ENCODE data around the gene FAM240A.
"Not testable (repeated sequence)": the region's sequence is repeated elsewhere in the genome, so short reads cannot be mapped to it uniquely, and the experiment has no call there.

Gene FAM240A

GRCh38 chr3:46574881-46575576 is 37.3 kb upstream of the FAM240A start:
- no peaks in the 10 kb centered on the region for H4K20me1 ChIP-seq (ENCODE audit: insufficient read depth)
- no peaks in the 10 kb centered on the region for H3K27me3 ChIP-seq (ENCODE audit: insufficient read depth, low read depth)
- H3K36me3 ChIP-seq (ENCODE audit: insufficient read depth) = no peaks in the 10 kb centered on the region
- no peak for TF ChIP-seq CTCF (conservative IDR thresholded peaks at IDR 0.05; ENCODE audit: low read depth, low read length)
- no peak overlapping the region for H3K9ac ChIP-seq
- H3K4me2 ChIP-seq = no peak overlapping the region
- no peak overlapping the region for H3K27ac ChIP-seq
- no peak overlapping the region for H2AFZ ChIP-seq (ENCODE audit: low read depth)
- H3K79me2 ChIP-seq (ENCODE audit: insufficient read depth, low read depth) = no peaks in the 10 kb centered on the region
- H3K4me1 ChIP-seq (ENCODE audit: low read depth, poor library complexity, severe bottlenecking) = no peaks in the 10 kb centered on the region
- no peak overlapping the region for H3K4me3 ChIP-seq (IDR thresholded peaks at IDR 0.05; ENCODE audit: insufficient read depth, low read depth, low read length)

GRCh38 chr3:46575577-46576222 is 36.6 kb upstream of the FAM240A start:
- Histone ChIP-seq H3K9ac (no peak overlapping the region), H3K27me3 (ENCODE audit: insufficient read depth, low read depth) (no peaks in the 10 kb centered on the region)
- no peak for TF ChIP-seq CTCF (conservative IDR thresholded peaks at IDR 0.05; ENCODE audit: low read depth, low read length)

GRCh38 chr3:46576386-46576785 is 35.9 kb upstream of the FAM240A start:
- H3K9ac ChIP-seq = no peak overlapping the region
- no peaks in the 10 kb centered on the region for H3K79me2 ChIP-seq (ENCODE audit: insufficient read depth, low read depth)
- no peaks in the 10 kb centered on the region for H4K20me1 ChIP-seq (ENCODE audit: insufficient read depth)
- no peaks in the 10 kb centered on the region for H3K4me1 ChIP-seq (ENCODE audit: low read depth, poor library complexity, severe bottlenecking)
- TF ChIP-seq CTCF (conservative IDR thresholded peaks at IDR 0.05; ENCODE audit: low read depth, low read length) = no peak
- no peak overlapping the region for H3K4me3 ChIP-seq (IDR thresholded peaks at IDR 0.05; ENCODE audit: insufficient read depth, low read depth, low read length)
- H2AFZ ChIP-seq (ENCODE audit: low read depth) = no peak overlapping the region
- no peak overlapping the region for H3K4me2 ChIP-seq
- H3K27ac ChIP-seq = no peak overlapping the region
- no peaks in the 10 kb centered on the region for H3K27me3 ChIP-seq (ENCODE audit: insufficient read depth, low read depth)
- no peaks in the 10 kb centered on the region for H3K36me3 ChIP-seq (ENCODE audit: insufficient read depth)

More at GRCh38 chr3:46575577-46576222, 36.6 kb upstream of the FAM240A start:
- Histone ChIP-seq H3K79me2 (ENCODE audit: insufficient read depth, low read depth) (no peaks in the 10 kb centered on the region), H3K4me1 (ENCODE audit: low read depth, poor library complexity, severe bottlenecking) (no peaks in the 10 kb centered on the region), H2AFZ (ENCODE audit: low read depth) (no peak overlapping the region), H3K4me2 (no peak overlapping the region), H4K20me1 (ENCODE audit: insufficient read depth) (no peaks in the 10 kb centered on the region), H3K27ac (no peak overlapping the region), H3K36me3 (ENCODE audit: insufficient read depth) (no peaks in the 10 kb centered on the region), H3K4me3 (IDR thresholded peaks at IDR 0.05; ENCODE audit: insufficient read depth, low read depth, low read length) (no peak overlapping the region)

- Histone ChIP-seq H4K20me1 (ENCODE audit: insufficient read depth) (no peaks in the 10 kb centered on the region), H3K27me3 (ENCODE audit: insufficient read depth, low read depth) (no peaks in the 10 kb centered on the region), H3K9ac (no peak overlapping the region), H3K4me1 (ENCODE audit: low read depth, poor library complexity, severe bottlenecking) (no peaks in the 10 kb centered on the region), H3K79me2 (ENCODE audit: insufficient read depth, low read depth) (no peaks in the 10 kb centered on the region), H3K4me3 (IDR thresholded peaks at IDR 0.05; ENCODE audit: insufficient read depth, low read depth, low read length) (no peak overlapping the region), H2AFZ (ENCODE audit: low read depth) (no peak overlapping the region), H3K27ac (no peak overlapping the region), H3K36me3 (ENCODE audit: insufficient read depth) (no peaks in the 10 kb centered on the region), H3K4me2 (no peak overlapping the region)
- no peak for TF ChIP-seq CTCF (conservative IDR thresholded peaks at IDR 0.05; ENCODE audit: low read depth, low read length)
These were observed 35.4 kb upstream of the FAM240A start for GRCh38 chr3:46576879-46577278.

- H2AFZ ChIP-seq (ENCODE audit: low read depth); H3K9ac ChIP-seq; H3K4me1 ChIP-seq (ENCODE audit: low read depth, poor library complexity, severe bottlenecking); H3K4me3 ChIP-seq (IDR thresholded peaks at IDR 0.05; ENCODE audit: insufficient read depth, low read depth, low read length); H3K36me3 ChIP-seq (ENCODE audit: insufficient read depth); H3K79me2 ChIP-seq (ENCODE audit: insufficient read depth, low read depth); H3K4me2 ChIP-seq; H3K27ac ChIP-seq; H4K20me1 ChIP-seq (ENCODE audit: insufficient read depth); H3K27me3 ChIP-seq (ENCODE audit: insufficient read depth, low read depth): not testable (repeated sequence)
These were observed 34.6 kb upstream of the FAM240A start for GRCh38 chr3:46577580-46578249.

Measured in KMS-11 (cell line).